GM12872 (cell line): ENCODE results near the gene CTDSPL.

Experiments used
- TF ChIP-seq, protein P1 (sequence below): IDR thresholded peaks from 3 replicates; pipeline ENCODE4 v1.5.1; 2011; ENCODE audit warnings: low read depth, mild to moderate bottlenecking, low read length, moderate library complexity; ENCODE audit not compliant: insufficient read depth

CTDSPL gene

DNA sequence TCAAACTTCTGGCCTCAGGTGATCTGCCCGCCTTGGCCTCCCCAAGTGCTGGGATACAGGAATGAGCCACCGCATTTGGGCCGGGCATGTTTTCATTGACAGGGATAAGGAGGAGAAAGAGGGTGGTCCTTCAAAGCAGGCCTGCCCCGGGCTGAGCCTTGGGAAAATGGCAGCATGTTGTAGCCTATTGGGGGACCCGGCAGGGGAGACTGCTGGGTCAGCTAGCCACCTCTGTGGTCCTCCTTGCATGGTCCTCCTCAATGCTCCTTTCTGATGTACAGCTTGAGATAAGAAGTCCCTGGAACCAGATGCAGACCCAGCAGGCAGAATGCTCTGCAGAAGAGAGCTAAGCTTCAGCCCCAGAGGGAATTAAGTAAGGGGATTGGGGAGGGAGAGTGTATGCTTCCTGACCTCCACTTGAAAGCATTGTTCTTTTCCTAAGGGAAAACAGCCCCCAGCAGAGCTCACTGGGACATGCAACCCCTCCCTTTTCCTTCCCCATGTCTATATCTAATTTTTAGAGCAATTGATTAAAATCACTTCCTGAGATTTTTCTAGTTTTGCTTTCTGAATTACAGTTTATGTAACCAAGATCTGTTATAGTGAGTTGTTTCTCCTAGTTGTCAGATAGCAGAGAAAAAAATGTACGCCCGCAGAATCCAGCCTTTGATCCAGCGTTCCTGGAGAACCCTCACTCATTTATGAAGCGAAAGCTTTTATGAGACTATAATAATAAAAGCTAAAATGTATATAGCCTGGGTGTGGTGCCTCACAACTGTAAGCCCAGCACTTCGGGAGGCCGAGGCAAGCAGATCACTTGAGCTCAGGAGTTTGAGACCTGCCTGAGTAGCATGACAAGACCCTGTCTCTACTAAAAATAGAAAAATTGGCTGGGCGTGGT lies 80.2 kb downstream of the CTDSPL start:
- TF ChIP-seq, protein P1, sequence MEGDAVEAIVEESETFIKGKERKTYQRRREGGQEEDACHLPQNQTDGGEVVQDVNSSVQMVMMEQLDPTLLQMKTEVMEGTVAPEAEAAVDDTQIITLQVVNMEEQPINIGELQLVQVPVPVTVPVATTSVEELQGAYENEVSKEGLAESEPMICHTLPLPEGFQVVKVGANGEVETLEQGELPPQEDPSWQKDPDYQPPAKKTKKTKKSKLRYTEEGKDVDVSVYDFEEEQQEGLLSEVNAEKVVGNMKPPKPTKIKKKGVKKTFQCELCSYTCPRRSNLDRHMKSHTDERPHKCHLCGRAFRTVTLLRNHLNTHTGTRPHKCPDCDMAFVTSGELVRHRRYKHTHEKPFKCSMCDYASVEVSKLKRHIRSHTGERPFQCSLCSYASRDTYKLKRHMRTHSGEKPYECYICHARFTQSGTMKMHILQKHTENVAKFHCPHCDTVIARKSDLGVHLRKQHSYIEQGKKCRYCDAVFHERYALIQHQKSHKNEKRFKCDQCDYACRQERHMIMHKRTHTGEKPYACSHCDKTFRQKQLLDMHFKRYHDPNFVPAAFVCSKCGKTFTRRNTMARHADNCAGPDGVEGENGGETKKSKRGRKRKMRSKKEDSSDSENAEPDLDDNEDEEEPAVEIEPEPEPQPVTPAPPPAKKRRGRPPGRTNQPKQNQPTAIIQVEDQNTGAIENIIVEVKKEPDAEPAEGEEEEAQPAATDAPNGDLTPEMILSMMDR, result no peak

DNA sequence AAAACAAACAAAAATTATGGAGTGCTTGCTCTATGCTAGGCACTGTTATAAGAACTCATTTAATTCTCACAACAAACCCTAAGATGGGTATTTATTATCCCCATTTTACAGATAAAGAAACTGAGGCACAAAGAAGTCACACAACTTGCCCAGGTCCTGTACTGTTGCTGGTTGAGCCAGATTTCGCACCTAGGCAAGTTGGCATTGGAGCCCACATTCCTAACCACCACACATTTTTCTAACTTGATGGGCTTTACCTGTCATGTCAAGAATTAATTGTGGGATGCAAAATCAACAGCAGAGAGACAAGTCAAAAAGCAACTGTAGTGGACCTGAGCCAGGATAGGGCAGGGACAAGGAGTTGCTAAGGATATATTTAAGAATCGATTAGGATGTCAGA lies 81.0 kb downstream of the CTDSPL start:
- TF ChIP-seq, protein P1, result no peak

- TF ChIP-seq, protein P1, result no peak
Observed at GRCh38 chr3:37943126-37943525, 81.4 kb downstream of the CTDSPL start.

- TF ChIP-seq, protein P1, result no peak
Observed at GRCh38 chr3:37943631-37944314, 82.1 kb downstream of the CTDSPL start.

GRCh38 chr3:37944391-37944842 lies 82.7 kb downstream of the CTDSPL start:
- TF ChIP-seq, protein P1, result no peak

DNA sequence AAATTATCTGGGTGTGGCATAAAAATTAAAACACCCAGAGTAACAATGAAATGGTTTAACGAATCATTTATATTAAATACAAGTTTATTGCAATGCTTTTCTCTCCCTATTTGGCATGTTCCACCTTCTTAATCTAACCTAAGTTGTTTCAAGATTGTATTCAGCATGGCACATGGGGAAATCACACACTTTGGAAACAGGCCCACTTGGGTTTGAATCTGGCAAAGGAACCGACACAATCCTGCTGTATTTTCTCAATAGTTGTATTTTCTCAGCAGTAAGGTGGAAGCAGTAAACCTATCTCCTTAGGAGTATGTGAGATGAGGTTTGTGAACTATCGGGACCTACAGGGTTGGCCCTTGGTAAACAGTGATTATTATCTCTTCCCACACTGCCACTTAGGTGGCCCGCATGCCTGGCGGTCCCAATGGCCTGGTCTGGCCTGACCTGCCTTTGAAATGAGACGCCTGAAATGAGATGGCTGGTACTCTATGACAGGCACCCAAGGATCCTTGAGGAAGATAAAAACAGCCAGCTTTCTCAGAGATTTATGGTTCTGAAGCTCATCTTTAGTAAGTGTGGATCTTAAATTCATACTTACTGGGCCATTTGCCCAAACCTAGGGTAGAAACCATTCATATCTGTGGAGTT lies 83.6 kb downstream of the CTDSPL start:
- TF ChIP-seq, protein P1, result no peak
